DND-41 (cell line): ENCODE data around the gene MAGEA1.

Source experiments
- EZH2 ChIP-seq: IDR thresholded peaks from 3 replicates; pipeline ENCODE4 v1.6.1; 2012; ENCODE audit warnings: borderline replicate concordance, low read depth, mild to moderate bottlenecking, moderate library complexity, low read length, inconsistent platforms; ENCODE audit not compliant: severe bottlenecking
- TF ChIP-seq, protein P1 (sequence below): IDR thresholded peaks from 2 replicates; pipeline ENCODE4 v1.5.1; 2012; ENCODE audit warnings: borderline replicate concordance, low read length, moderate library complexity, mild to moderate bottlenecking; ENCODE audit not compliant: poor library complexity, severe bottlenecking; ENCODE audit errors: extremely low read depth

GRCh38 chrX:153161952-153162351 is 17.1 kb upstream of the MAGEA1 start:
- TF ChIP-seq, protein P1, sequence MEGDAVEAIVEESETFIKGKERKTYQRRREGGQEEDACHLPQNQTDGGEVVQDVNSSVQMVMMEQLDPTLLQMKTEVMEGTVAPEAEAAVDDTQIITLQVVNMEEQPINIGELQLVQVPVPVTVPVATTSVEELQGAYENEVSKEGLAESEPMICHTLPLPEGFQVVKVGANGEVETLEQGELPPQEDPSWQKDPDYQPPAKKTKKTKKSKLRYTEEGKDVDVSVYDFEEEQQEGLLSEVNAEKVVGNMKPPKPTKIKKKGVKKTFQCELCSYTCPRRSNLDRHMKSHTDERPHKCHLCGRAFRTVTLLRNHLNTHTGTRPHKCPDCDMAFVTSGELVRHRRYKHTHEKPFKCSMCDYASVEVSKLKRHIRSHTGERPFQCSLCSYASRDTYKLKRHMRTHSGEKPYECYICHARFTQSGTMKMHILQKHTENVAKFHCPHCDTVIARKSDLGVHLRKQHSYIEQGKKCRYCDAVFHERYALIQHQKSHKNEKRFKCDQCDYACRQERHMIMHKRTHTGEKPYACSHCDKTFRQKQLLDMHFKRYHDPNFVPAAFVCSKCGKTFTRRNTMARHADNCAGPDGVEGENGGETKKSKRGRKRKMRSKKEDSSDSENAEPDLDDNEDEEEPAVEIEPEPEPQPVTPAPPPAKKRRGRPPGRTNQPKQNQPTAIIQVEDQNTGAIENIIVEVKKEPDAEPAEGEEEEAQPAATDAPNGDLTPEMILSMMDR = no peak
- TF ChIP-seq EZH2 = no peak
